Tongue (tissue), 2 donors: ENCODE results near the gene EHMT1. TPM values are rescaled to one million over a fixed set of nuclear protein-coding genes. Genes with fewer than 3 reads are reported as not detected.
A peak's percentile ranks its signal among the peaks of the same experiment; 100 is the strongest.
"Not testable (repeated sequence)": the region's sequence is repeated elsewhere in the genome, so short reads cannot be mapped to it uniquely, and the experiment has no call there.

ENCODE experiments used
- DNase-seq: peaks from one replicate; pipeline ENCODE4 v3.0.0-alpha.2; 2015
- total RNA-seq: library from RNA; depleted of rRNA; stranded (reverse); fragments of >200 nt; gene quantifications from one replicate; pipeline ENCODE4 v1.2.3, GENCODE V29; 2014

Gene EHMT1
- total RNA-seq, 1 donor from 2014 or later = 70.3 TPM

DNA sequence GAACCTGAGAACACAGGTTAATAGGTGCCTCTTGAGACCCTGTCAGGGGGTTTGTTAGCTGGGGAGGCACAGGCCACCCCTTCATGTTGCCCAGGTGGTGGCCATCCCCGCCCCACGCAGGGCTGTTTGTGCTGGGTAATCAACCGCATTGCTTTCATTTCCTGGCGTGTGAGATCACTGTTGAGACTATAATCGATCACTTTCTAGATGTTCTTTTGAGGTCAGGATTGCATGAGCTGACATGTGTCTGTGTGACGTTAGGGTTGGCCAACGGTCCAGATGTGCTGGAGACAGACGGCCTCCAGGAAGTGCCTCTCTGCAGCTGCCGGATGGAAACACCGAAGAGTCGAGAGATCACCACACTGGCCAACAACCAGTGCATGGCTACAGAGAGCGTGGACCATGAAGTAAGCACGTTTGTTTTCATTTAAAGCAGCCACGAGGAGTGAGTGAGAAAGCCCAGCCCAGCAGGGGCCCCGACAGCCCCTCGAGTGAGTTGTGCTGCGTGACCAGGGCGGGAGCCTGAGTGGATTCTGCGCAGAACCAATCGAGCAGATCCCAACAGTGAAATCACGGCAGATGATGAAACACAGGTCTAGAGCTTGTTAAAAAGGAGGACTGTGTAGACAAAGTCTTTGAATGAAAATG, 143.7 kb downstream of the EHMT1 start:
- DNase-seq = peak; percentile 40

DNA sequence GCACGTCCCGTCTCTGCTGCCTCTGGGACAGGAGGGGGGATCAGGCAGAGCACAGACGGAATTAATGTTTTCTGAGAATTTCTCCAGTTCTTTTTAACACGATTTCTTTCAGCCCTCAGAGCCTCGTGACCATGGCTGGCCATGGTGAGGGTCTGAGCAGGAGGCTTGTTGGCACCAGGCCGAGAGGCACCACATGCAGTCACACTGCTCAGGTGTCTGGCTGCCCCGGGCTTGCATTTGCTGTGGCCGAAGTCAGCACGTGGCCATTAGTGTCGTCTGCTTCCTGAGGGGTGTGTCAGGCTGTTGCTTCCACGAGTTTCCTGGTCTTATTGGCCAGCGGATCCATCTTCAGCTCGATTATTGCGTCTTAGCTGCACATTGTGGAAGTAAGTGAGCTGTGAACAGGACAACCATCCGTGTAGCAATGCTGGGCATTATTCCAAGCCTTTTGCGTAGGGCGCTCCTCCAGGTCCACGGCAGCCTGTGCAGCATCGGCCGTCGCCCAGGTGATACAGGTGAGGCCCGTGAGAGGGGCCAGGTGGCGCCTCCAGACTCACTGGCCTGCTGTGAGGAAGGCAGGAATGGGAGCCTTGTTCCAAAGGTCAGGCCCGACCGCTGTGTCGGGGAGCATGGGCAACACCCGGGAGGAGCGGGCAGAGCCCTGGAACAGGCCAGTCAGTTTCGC, 144.6 kb downstream of the EHMT1 start:
- no peak for DNase-seq

DNA sequence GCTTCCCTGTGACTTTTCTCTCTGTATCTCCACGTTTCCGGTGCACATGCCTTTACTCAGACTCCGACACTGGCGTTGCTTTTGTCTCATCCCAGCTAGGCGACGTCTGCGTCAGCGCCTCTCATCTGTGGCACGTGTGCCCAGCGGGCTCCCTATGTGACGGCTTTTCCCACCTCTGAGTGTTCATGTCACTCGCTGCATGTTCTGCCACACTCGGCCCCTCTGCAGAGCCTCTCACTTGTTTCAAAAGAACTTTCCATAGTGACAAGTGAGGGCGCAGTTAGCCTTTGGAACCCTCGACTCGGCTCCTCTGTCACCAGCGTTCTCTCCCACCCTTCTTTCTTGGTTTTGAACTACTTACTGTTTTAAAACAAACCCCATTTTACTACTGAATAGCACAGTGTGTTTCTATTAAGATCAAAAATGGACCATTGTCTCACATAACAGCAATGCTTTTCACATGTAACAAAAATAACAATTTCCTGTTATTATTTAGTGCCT, 145.4 kb downstream of the EHMT1 start:
- DNase-seq = no peak

DNA sequence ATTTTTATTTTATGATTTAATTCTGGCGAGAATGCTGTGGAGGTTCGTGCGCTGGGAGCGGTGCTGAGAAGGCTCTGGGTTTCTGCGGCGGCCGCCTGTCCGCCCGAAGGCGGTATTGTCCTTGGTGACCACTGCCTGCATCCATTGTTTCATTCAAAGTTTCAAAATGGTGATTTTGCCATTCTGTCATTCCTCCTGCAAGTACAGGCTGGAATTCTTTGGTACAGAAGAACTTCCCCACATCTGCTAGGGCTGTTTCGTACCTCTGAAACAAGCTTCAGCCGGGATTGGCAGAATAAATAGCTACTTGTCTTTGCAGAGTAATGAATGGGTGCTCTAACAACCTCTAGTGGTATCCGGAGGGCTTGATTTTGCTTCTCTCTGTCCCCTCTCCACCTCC, 146.2 kb downstream of the EHMT1 start:
- no peak for DNase-seq

DNA sequence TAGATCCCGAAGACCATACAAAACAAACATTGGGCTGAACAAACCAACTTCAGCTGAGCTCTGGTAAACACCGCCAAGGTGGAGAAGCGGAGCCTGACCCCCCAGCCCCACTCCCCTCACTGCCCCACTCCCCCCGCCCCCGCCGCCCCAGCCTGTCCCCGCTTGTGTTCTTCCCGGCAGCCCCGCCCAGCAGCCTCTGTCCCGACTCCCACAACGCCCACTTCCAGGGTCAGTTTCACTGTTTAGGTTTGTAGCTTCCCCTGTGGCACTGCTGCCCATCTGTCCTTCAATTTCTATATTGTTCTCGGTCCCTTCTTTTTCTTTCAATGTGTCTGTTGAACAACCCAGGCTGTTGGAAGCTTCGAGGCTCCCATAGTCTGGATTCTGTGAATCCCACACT, 146.7 kb downstream of the EHMT1 start:
- DNase-seq = no peak

DNA sequence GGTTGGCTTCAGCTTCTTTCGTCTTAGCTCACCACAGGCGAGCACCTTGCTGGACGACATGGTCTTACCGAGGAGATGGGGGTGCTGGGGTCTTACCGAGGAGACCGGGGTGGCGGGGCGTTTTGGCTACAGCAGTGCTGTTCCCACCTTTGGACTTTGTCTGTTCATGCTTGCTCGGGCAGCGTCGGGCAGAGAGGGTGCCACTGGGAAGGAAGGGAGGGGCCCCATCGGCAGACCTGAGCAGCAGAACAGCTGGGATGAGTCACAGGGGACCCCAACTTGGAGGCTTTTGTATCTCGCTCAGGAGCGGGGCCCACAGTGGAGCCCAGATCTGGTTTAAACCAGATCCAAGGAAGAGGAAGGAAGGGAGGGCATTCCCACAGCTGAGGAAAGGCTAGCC, 152.8 kb downstream of the EHMT1 start:
- DNase-seq = peak; percentile 19

DNA sequence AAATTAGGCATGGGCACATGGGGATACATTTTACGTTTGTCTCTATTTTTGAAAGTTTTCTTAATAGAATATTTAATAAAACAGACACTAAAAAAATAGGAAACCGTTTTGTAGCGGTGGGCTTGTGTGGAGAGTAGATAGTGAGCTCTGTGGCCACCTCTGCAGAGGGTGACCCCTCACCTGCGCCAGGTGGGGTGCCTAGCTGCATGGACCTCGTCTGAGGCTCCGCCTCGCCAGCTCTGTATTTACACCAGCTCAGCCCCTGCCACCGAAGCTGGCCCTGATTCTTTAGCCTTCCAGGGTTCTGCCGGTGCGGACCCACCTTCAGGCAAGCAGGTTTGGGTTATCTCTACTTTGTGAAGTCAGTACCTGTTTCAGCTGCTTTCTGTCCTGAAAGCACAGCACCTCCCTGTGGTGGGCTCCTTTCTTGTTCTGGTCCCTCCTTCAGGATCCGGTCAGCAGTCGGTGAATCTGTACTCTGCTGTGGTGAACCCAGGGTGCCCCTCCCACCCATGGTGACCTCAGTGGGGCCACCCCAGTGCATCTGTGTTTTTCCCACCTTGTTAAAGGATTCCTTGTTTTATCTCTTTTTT, 153.6 kb downstream of the EHMT1 start:
- DNase-seq = no peak

DNA sequence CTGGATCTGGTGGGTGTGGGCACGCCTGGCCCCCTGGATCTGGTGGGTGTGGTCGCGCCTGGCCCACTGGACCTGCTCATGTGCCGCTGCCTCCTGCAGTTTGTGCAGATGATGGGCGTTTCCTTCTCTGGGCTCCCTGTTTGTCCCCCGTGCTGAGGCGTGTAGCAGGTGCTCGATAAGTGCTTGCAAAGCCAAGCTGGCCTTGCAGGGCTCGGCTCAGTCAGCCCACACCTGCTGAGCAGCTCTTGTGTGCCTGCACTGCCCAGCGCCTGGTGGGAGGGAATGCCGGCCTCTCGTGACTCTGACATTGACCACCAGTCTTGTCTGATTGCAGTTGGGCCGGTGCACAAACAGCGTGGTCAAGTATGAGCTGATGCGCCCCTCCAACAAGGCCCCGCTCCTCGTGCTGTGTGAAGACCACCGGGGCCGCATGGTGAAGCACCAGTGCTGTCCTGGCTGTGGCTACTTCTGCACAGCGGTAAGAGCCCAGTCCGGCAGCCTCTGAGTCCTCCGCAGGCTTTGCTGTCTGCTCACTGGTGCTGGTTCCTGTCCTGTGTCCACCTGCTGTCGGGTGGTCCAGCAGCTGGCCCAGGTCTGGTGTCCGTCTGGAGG, 156.1 kb downstream of the EHMT1 start:
- peak; percentile 52 for DNase-seq

DNA sequence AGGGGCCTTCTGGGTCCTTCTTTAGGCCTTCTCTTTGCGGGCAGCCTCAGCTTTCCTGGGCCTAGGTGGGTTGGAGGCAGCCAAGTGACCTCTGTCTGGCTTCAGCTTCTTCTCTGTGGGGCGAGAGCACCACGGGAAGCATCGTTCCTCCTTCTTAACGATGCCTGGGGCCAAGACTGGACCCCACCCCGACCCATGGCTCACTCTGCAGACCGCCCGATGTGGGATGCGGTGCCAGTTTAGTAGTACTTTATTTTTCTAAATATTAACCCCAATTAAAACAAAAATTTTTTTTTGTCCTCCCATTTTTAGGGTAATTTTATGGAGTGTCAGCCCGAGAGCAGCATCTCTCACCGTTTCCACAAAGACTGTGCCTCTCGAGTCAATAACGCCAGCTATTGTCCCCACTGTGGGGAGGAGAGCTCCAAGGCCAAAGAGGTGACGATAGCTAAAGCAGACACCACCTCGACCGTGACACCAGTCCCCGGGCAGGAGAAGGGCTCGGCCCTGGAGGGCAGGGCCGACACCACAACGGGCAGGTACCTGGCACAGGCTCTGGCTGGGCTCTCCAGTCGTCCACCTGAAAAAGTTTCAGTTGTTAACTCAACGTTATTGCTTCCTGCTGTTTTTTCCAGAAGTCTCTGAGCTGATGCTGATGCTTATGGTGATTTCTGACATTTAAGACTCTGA, 157.6 kb downstream of the EHMT1 start:
- DNase-seq = no peak

DNA sequence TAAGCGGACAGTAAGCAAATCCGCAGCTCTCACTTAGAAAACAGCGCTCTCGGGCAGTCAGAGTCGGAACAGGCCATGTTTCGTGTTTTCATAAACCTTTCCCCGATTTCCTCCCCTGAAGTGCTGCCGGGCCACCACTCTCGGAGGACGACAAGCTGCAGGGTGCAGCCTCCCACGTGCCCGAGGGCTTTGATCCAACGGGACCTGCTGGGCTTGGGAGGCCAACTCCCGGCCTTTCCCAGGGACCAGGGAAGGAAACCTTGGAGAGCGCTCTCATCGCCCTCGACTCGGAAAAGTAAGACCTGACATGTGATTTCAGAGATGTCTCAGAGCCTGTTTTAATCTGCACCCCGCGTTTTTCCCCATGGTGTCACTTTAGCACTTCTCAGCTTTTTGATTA, 159.0 kb downstream of the EHMT1 start:
- no peak for DNase-seq

DNA sequence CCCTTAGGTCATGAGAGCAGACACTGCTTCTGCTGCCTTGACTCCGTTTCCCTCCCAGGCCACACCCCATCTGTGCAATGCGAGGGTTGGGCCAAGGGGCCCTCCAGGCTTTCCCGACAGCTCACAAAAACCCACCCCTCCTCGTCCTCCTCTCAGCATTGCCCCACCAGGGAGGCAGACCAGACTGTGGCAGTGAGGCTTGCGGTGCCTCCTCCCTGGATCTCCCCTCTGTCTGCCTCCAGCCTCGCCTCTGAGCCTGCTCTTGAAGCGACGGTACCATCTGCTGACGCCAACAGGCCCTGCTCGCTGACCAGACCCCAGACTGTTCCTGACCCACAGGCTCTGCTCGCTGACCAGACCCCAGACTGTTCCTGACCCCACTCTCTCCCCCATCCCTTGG, 159.5 kb downstream of the EHMT1 start:
- DNase-seq = no peak

DNA sequence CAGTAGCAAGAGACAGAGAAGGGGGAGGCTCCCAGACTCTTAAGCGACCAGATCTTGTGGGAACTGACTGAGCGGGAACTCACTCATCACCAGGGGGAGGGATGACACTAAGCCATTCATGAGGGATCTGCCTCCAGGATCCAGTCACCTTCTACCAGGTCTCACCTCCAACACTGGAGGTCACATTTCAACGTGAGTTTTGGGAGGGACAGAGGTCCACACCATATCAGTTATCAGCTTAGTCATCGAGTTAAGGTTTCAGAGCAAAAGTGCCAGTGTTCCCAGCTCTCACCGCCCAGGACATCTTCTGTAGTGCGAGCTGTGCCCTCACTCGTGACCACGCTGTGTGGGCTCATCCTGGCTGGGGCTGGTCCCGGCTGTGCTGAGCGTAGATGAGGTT, 160.1 kb downstream of the EHMT1 start:
- no peak for DNase-seq

DNA sequence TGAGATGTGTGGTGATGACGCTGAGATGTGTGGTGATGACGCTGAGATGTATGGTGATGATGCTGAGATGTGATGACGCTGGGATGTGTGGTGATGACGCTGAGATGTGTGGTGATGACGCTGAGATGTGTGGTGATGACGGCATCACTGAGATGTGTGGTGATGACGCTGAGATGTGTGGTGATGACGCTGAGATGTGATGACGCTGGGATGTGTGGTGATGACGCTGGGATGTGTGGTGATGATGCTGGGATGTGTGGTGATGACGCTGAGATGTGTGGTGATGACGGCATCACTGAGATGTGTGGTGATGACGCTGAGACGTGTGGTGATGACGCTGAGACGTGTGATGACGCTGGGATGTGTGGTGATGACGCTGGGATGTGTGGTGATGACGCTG, 161.2 kb downstream of the EHMT1 start:
- DNase-seq = not testable (repeated sequence)

DNA sequence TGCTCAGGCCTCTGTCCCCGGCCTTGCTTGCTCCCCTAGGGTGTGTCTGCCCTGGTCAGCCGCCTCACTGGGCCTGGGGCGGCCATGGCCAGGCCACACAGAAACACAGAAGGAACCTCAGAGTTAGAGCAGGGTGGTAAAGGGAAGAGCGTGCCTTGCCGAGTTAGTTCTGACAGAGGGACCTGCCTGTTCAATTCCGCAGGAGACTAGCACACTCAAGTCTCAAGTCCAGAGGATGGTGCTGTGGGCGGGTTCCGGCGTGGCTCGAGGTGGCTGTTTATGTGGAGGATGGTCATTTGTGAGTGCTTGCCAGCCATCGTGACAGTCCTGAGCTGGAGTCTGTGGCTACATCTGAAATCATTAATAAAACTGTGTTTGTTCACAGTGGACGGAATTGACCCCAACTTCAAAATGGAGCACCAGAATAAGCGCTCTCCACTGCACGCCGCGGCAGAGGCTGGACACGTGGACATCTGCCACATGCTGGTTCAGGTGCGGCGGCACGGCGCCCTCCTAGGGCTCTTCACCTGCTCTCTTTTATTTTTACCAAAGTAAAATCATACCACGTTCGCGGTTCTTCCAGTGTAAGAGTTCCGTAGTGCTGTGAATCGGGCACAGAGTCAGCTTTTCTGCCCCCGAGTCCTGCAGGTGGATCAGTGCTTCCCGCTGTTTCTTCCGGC, 163.2 kb downstream of the EHMT1 start:
- DNase-seq = no peak

DNA sequence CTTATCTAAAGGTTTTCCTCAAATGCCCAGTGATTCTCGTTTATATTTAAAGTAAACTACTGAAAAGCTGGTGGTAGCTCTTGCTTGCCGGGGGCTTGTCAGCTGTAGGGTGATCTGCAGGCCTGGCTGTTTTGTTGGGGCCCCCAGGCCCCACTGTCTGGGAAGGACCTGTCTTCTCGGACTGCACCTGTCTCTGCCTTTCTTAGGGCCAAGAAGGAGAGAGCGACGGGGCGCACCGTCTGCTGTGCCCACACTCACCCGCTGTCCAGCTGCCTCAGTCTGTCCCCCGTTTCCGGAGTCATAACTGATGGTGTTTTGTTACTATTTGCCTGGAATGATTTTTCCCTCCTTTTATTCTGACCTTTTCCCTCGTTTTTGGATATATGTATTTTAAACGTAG, 164.7 kb downstream of the EHMT1 start:
- DNase-seq = peak; percentile 82

DNA sequence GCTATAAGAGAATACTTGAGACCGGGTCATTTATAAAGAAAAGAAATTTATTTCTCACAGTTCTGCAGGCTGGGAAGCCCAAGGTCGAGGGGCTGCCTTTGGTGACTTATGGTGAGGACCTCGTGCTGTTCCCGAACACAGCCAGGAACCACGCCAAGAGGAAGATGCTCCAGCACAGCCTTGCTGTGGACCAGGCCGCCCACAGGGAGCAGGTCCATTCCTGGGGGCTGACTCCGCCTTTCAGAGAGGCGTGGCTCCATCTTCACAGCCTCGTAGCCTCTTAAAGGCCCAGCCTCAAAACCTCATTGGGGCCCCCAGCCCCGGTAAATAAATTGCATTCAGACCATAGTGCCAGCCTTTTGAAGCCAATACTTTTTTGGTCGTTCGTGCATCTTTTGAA, 165.2 kb downstream of the EHMT1 start:
- DNase-seq = no peak

DNA sequence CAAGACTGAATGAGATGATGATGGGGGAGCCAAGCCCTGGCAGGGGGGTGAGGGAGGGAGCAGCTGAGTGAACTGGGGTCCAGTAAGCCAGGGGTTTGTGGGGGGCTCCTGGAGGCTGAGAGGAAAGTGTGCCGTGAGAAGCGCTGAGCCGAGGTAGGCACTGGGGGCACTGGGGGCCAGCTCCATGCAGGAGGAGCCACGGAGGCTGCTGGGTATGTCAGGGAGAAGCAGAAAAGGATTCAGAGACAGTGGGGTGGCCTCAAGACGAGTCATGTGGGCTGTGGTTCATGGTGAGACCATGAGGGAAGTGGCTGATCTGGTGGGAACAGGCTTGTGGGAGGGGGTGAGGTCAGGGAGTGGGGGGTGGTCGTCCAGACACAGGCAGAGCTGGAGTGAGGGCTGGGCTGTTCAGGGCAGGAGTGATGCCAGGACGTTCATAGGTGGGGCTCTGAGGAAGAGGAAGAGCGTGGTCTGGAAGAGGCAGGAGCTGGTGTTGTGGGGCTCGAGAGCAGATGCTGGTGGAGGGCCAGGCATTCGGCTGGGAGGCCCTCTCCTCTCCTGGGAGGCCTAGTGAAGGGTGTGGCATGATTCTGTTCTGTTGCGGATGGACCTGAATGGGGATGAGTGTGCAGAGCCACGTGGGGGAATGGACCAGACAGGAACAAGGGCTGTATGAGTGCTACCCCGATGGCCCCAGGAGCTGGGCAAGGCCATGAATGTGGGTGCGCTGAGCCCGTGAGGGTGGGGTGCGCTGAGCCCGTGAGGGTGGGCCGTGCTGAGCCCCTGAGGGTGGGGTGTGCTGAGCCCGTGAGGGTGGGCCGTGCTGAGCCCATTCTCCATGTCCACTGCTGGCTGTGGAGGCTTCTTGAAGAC, 166.1 kb downstream of the EHMT1 start:
- DNase-seq = no peak

DNA sequence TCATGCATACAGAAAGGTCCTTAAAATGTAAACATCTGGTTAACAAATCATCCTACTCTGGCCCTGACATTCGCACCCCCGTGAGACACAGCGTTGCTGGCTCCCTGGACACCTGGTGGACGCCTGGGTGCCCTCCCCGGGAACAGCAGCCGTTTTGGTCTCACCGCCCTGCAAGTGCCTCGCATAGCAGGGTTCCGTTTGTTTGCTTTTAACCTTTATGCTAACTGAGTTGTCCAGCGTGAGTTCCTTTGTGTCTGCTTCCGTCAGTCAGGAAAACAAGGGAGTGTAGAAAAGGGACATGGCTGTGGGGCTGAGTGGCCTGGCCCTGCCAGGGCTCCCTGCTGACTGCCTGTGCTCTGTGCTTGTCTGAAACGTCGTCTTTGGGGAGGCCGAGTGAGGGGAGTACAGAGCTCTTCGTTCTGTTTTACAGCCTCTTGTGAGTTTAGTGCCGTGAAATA, 166.9 kb downstream of the EHMT1 start:
- DNase-seq = no peak

DNA sequence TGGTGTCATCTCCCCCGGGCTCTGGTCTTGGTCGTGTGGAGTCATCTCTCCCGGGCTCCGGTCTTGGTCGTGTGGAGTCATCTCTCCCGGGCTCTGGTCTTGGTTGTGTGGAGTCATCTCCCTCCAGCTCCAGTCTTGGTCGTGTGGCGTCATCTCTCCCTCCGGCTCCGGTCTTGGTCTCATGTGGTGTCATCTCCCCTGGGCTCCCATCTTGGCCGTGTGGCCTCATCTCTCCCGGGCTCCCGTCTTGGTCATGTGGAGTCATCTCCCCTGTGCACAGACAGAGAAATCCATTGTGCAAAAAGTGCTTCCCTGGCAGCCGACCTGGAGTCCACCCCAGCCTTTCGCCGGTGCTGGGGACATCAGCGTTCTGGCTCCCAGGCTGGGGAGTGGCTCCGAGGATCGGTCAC, 167.7 kb downstream of the EHMT1 start:
- DNase-seq = no peak

DNA sequence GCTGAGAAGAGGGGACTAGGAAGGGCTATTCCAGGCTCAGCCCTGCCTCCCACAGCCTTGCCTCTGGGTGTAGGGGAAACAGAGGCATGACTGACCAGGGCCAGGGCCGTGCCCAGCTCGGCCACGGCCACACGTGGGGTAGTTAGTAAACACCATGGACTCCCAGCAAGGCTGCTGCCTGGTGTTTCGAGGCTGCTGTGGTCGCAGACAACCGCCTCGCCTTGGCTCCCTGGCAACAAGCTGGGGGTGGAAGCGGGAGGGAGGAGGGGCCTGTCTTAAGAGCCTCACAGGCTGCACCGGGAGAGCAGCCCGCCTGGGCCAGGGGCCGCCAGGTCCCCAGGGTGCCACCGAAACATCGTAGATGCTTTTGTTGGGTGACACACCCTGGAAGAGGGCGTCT, 168.6 kb downstream of the EHMT1 start:
- no peak for DNase-seq
